Subcutaneous adipose tissue (tissue), 4 donors: Measurements from ENCODE around the gene LCLAT1. TPM values are rescaled to one million over a fixed set of nuclear protein-coding genes. Genes with fewer than 3 reads are reported as not detected.

ENCODE experiments used
- CTCF ChIP-seq: fragments of 450-650 bp; IDR thresholded peaks from one replicate; pipeline ENCODE4 v1.5.1; 2016; ENCODE audit warnings: low read depth, mild to moderate bottlenecking, control low read depth, antibody characterized with exemption, moderate library complexity
- total RNA-seq, 4 donors: library from RNA; depleted of rRNA; stranded (reverse); fragments of >200 nt; gene quantifications; one replicate each; pipeline ENCODE4 v1.1.0, GENCODE V29; 2016

The LCLAT1 gene
- total RNA-seq, 4 donors from 2014 or later, result 4.0 to 12.4 (median 7.6) TPM

- no peak for TF ChIP-seq CTCF
Measured at GRCh38 chr2:30502310-30502709, 55.3 kb downstream of the LCLAT1 start.

- no peak for TF ChIP-seq CTCF
Measured at GRCh38 chr2:30503007-30503694, 56.1 kb downstream of the LCLAT1 start.

GRCh38 chr2:30503695-30504052, 56.6 kb downstream of the LCLAT1 start:
- no peak for TF ChIP-seq CTCF

- no peak for TF ChIP-seq CTCF
Measured at GRCh38 chr2:30504731-30505130, 57.7 kb downstream of the LCLAT1 start.

- TF ChIP-seq CTCF, result no peak
Measured at GRCh38 chr2:30505500-30506180, 58.6 kb downstream of the LCLAT1 start.

GRCh38 chr2:30509716-30510115, 62.7 kb downstream of the LCLAT1 start:
- no peak for TF ChIP-seq CTCF

GRCh38 chr2:30510409-30510808, 63.4 kb downstream of the LCLAT1 start:
- no peak for TF ChIP-seq CTCF
